Activated CD8-positive, alpha-beta T cell treated with anti-CD3 and anti-CD28 coated beads for 36 hours (primary cell): ENCODE data around the gene RPL18. TPM values are rescaled to one million over a fixed set of nuclear protein-coding genes. Genes with fewer than 3 reads are reported as not detected.

Experiments used
- ATAC-seq: fragments of 200-7000 bp; cut with Tn5 transposase; one replicate; pipeline ENCODE4 v1.10.0; 2021; ENCODE audit warnings: mild to moderate bottlenecking, moderate library complexity
- CTCF ChIA-PET: fragments of 350-600 bp; sonication (Branson Sonifier 250); formaldehyde crosslinking; loops from one replicate; lab custom pipeline; 2021; ENCODE audit warnings: antibody characterized with exemption; lab: Charles Lee
- POLR2A ChIA-PET: fragments of 350-600 bp; sonication (Branson Sonifier 250); formaldehyde crosslinking; loops from one replicate; lab custom pipeline; 2021; ENCODE audit warnings: antibody characterized with exemption; lab: Charles Lee
- DNase-seq: peaks from one replicate; pipeline ENCODE4 v3.0.0-alpha.2; 2020
- H3K27ac Mint-ChIP-seq: one replicate; pipeline ENCODE4 v1.8.0; 2021; ENCODE audit warnings: mild to moderate bottlenecking, mixed read lengths
- H3K27me3 Mint-ChIP-seq: one replicate; pipeline ENCODE4 v1.8.0; 2021; ENCODE audit warnings: mixed read lengths
- H3K36me3 Mint-ChIP-seq: one replicate; pipeline ENCODE4 v1.8.0; 2021; ENCODE audit warnings: low read depth, mixed read lengths
- H3K4me1 Mint-ChIP-seq: one replicate; pipeline ENCODE4 v1.8.0; 2021; ENCODE audit warnings: low read depth, mixed read lengths
- H3K4me3 Mint-ChIP-seq: one replicate; pipeline ENCODE4 v1.8.0; 2021; ENCODE audit warnings: mild to moderate bottlenecking, moderate library complexity, mixed read lengths
- H3K9me3 Mint-ChIP-seq: one replicate; pipeline ENCODE4 v1.8.0; 2021; ENCODE audit warnings: mixed read lengths
- CTCF ChIP-seq: fragments of 200-600 bp; IDR thresholded peaks from one replicate; pipeline ENCODE4 v1.8.0; 2022; ENCODE audit warnings: antibody characterized with exemption, mild to moderate bottlenecking
- intact Hi-C: fragments of 100-400 bp; cut with micrococcal nuclease; formaldehyde crosslinking; loops from one replicate; pipeline ENCODE4 v1.10.0; 2022
- total RNA-seq, 2 experiments: library from RNA; stranded (reverse); gene quantifications; one replicate each; pipeline ENCODE4 v1.2.3, GENCODE V29; 2021

The RPL18 gene
- total RNA-seq, 2 experiments from 2014 or later = 2,304 to 2,324 TPM

DNA sequence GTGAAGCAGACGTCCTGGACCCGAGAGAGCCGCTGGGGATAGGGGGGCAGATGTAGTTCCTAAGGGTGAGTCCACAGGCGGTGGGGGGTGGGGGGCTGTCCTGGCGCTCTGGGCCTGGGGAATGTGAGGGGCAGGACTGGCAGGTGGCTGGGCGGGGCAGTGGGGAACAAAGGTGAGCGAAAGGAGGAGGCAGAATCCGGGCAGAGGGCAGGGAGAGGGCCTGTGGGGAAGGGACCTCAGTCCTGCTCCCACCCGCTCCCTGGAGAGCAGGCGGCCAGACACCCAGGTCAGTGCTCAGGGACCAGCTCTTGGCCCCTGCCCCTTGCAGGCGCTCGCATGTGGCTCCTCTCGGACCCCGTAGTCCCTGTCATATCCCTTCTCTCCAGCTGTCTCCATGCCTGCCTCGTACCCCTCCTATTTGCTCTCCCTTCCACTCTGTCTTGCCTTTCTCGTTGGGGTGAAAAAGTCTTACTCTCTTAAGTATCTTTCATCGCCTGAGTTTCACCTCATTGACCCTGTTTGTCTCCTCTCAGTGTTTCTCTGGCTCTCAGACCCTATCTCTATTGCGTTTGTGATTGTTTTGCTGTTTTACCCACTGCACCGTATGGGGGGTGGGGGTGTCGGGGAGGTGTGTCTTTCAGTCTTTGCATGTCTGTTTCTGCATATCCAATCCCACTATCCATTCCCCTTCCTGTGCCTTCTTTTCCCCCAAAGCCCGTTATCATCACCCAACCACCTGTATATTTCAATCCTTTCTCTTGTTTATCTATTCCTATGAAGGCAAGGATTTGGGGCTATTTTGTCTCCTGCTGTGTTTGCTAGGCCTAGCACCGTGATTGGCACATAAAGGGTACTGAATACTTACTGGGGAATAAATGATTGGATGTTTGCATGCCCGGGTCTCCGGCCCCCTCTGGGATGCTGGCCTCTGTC is 6.1 kb upstream of the RPL18 start:
- H3K4me3 Mint-ChIP-seq = peak overlapping the region; percentile 73
- peaks cover 41% of the 10 kb centered on the region for H3K4me1 Mint-ChIP-seq
- no peak for TF ChIP-seq CTCF
- CTCF ChIA-PET = no interaction called here
- H3K36me3 Mint-ChIP-seq = peaks cover 22% of the 10 kb centered on the region
- H3K27me3 Mint-ChIP-seq = no peaks in the 10 kb centered on the region
- peak overlapping the region; percentile 91 for H3K27ac Mint-ChIP-seq
- DNase-seq (no peak), ATAC-seq (no peak)
- intact Hi-C loops = no loop called here
- POLR2A ChIA-PET = interaction anchor here (10.8 kb wide), 1 partner anchor 5 kb away, joined by 154 read pairs; no protein-coding TSS in a partner anchor
- H3K9me3 Mint-ChIP-seq = no peaks in the 10 kb centered on the region

GRCh38 chr19:48624067-48624594 is 5.2 kb upstream of the RPL18 start:
- Mint-ChIP-seq H3K27ac (peak overlapping the region; percentile 91), H3K9me3 (no peaks in the 10 kb centered on the region), H3K4me3 (peak overlapping the region; percentile 73), H3K4me1 (peaks cover 45% of the 10 kb centered on the region), H3K27me3 (no peaks in the 10 kb centered on the region), H3K36me3 (peaks cover 28% of the 10 kb centered on the region)
- POLR2A ChIA-PET = interaction anchor here (0.8 to 10.8 kb wide), 5 partner anchors 6 to 100 kb away, joined by 3 to 154 read pairs (median 3); no protein-coding TSS in a partner anchor
- CTCF ChIA-PET = interaction anchor here (0.8 to 1.2 kb wide), 3 partner anchors 10 to 118 kb away, joined by 3 to 4 read pairs (median 4); no protein-coding TSS in a partner anchor
- DNase-seq (peak; percentile 98), ATAC-seq (peak; percentile 84)
- TF ChIP-seq CTCF = no peak
- intact Hi-C loops = no loop called here

- DNase-seq (no peak), ATAC-seq (no peak)
- H3K9me3 Mint-ChIP-seq = no peaks in the 10 kb centered on the region
- peak overlapping the region; percentile 91 for H3K27ac Mint-ChIP-seq
- H3K36me3 Mint-ChIP-seq = peaks cover 30% of the 10 kb centered on the region
- H3K4me1 Mint-ChIP-seq = peaks cover 45% of the 10 kb centered on the region
- TF ChIP-seq CTCF = no peak
- CTCF ChIA-PET = interaction anchor here (0.8 to 1.2 kb wide), 3 partner anchors 10 to 118 kb away, joined by 3 to 4 read pairs (median 4); no protein-coding TSS in a partner anchor
- H3K4me3 Mint-ChIP-seq = peak overlapping the region; percentile 73
- intact Hi-C loops = no loop called here
- no peaks in the 10 kb centered on the region for H3K27me3 Mint-ChIP-seq
- POLR2A ChIA-PET = interaction anchor here (0.8 to 10.8 kb wide), 5 partner anchors 7 to 101 kb away, joined by 3 to 154 read pairs (median 3); no protein-coding TSS in a partner anchor
Measured at GRCh38 chr19:48623556-48624066, 4.6 kb upstream of the RPL18 start.

- DNase-seq (no peak), ATAC-seq (no peak)
- CTCF ChIA-PET = interaction anchor here (1.0 to 3.6 kb wide), 3 partner anchors 11 to 286 kb away, joined by 4 to 14 read pairs (median 5); partner anchors contain the start of gene CA11
- peak overlapping the region; percentile 100 for H3K27ac Mint-ChIP-seq
- peak overlapping the region; percentile 93 for H3K4me3 Mint-ChIP-seq
- POLR2A ChIA-PET = interaction anchor here (0.6 to 10.8 kb wide), 11 partner anchors 11 to 254 kb away, joined by 3 to 154 read pairs (median 6); partner anchors contain the start of genes DBP and SPACA4
- H3K9me3 Mint-ChIP-seq = no peaks in the 10 kb centered on the region
- peaks cover 43% of the 10 kb centered on the region for H3K4me1 Mint-ChIP-seq
- H3K36me3 Mint-ChIP-seq = peaks cover 62% of the 10 kb centered on the region
- TF ChIP-seq CTCF = no peak
- intact Hi-C loops = no loop called here
- H3K27me3 Mint-ChIP-seq = no peaks in the 10 kb centered on the region
Measured at GRCh38 chr19:48619692-48620585, 961 bp upstream of the RPL18 start.
